Measurements from ENCODE around the gene DIRAS3. TPM values are rescaled to one million over a fixed set of nuclear protein-coding genes. Genes with fewer than 3 reads are reported as not detected.

The DIRAS3 gene
- polyA plus RNA-seq, 1 donor from 2014 or later = 8.0 TPM

DNA sequence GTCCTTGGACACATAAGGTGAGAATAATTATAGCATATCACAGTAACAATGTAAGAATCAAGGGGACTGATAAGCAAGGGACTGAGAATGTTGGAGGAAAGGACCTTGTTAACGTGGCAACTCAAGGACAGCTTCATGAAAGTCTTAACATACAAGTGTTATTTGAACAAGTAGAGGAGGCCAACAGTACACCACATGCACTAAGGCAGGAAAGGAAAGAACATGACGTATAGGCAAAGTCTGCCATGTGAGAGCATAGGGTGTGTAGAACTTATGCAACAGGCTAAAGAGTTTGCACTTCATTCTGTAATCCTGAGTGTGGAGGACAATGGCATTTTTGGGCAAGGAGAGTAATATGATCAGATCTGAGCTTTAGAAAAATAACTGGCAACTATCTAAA, 33.3 kb upstream of the DIRAS3 start:
- Histone ChIP-seq H3K27ac (ENCODE audit: low read length) (no peak overlapping the region), H3K9me2 (ENCODE audit: insufficient read depth, low read length) (no peaks in the 10 kb centered on the region), H2AFZ (ENCODE audit: low read depth, low read length) (no peak overlapping the region), H3K36me3 (ENCODE audit: insufficient read depth, low read length) (no peaks in the 10 kb centered on the region), H3K27me3 (ENCODE audit: insufficient read depth, low read depth, low read length) (no peaks in the 10 kb centered on the region), H3K9me3 (ENCODE audit: low read length) (no peaks in the 10 kb centered on the region), H4K20me1 (ENCODE audit: insufficient read depth) (no peaks in the 10 kb centered on the region), H3K4me3 (ENCODE audit: low read length) (no peak overlapping the region), H3K9ac (ENCODE audit: low read length) (no peak overlapping the region), H3K79me2 (replicated peaks; ENCODE audit: insufficient read depth, low read length) (no peaks in the 10 kb centered on the region), H3F3A (ENCODE audit: insufficient read depth, low read length, poor library complexity, severe bottlenecking) (no peaks in the 10 kb centered on the region), H3K4me2 (ENCODE audit: low read length) (no peak overlapping the region)
- no peak for TF ChIP-seq EP300 (conservative IDR thresholded peaks at IDR 0.05; ENCODE audit: poor library complexity, severe bottlenecking)
- TF ChIP-seq MXI1 (conservative IDR thresholded peaks at IDR 0.05; ENCODE audit: poor library complexity, severe bottlenecking) = no peak
- TF ChIP-seq TAF1 (IDR thresholded peaks at IDR 0.05; ENCODE audit: low read depth) = no peak
- TF ChIP-seq, protein P1, sequence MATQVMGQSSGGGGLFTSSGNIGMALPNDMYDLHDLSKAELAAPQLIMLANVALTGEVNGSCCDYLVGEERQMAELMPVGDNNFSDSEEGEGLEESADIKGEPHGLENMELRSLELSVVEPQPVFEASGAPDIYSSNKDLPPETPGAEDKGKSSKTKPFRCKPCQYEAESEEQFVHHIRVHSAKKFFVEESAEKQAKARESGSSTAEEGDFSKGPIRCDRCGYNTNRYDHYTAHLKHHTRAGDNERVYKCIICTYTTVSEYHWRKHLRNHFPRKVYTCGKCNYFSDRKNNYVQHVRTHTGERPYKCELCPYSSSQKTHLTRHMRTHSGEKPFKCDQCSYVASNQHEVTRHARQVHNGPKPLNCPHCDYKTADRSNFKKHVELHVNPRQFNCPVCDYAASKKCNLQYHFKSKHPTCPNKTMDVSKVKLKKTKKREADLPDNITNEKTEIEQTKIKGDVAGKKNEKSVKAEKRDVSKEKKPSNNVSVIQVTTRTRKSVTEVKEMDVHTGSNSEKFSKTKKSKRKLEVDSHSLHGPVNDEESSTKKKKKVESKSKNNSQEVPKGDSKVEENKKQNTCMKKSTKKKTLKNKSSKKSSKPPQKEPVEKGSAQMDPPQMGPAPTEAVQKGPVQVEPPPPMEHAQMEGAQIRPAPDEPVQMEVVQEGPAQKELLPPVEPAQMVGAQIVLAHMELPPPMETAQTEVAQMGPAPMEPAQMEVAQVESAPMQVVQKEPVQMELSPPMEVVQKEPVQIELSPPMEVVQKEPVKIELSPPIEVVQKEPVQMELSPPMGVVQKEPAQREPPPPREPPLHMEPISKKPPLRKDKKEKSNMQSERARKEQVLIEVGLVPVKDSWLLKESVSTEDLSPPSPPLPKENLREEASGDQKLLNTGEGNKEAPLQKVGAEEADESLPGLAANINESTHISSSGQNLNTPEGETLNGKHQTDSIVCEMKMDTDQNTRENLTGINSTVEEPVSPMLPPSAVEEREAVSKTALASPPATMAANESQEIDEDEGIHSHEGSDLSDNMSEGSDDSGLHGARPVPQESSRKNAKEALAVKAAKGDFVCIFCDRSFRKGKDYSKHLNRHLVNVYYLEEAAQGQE (IDR thresholded peaks at IDR 0.05; ENCODE audit: borderline replicate concordance) = no peak

DNA sequence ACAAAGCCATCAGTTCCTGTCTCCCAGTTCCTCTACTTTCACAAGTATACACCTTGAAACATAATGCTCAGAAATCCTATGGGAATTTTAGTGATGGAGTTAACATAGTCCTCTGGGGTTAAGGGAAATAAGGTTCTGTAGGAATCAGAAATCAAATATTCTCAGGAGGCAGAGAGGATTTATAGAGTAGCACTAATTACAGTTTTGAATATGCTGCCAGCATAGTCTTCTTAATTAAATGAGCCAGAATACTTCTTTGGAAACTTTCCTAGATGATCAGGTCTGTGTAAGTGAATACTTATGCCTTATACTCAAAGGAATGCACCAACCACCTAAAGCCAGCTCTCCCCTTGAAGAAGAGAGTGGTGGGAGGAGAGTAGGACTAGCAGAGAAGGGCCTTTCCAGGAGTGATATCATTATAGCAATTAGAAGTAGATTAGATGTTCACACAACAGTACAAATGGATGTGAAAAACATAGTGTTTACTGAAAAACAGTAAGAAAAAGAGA, 31.4 kb upstream of the DIRAS3 start:
- Histone ChIP-seq H3K9ac (ENCODE audit: low read length) (no peak overlapping the region), H4K20me1 (ENCODE audit: insufficient read depth) (no peaks in the 10 kb centered on the region), H3K4me2 (ENCODE audit: low read length) (no peak overlapping the region), H3K79me2 (replicated peaks; ENCODE audit: insufficient read depth, low read length) (no peaks in the 10 kb centered on the region), H3F3A (ENCODE audit: insufficient read depth, low read length, poor library complexity, severe bottlenecking) (no peaks in the 10 kb centered on the region), H3K27ac (ENCODE audit: low read length) (no peak overlapping the region), H3K9me3 (ENCODE audit: low read length) (no peaks in the 10 kb centered on the region), H3K27me3 (ENCODE audit: insufficient read depth, low read depth, low read length) (no peaks in the 10 kb centered on the region), H3K9me2 (ENCODE audit: insufficient read depth, low read length) (no peaks in the 10 kb centered on the region), H3K36me3 (ENCODE audit: insufficient read depth, low read length) (no peaks in the 10 kb centered on the region), H2AFZ (ENCODE audit: low read depth, low read length) (no peak overlapping the region), H3K4me3 (ENCODE audit: low read length) (no peak overlapping the region)
- no peak for TF ChIP-seq TAF1 (IDR thresholded peaks at IDR 0.05; ENCODE audit: low read depth)
- TF ChIP-seq RAD21 (conservative IDR thresholded peaks at IDR 0.05) = no peak
- no peak for TF ChIP-seq SMC3 (conservative IDR thresholded peaks at IDR 0.05; ENCODE audit: poor library complexity)
- no peak for TF ChIP-seq POLR2AphosphoS5 (IDR thresholded peaks at IDR 0.05)
- TF ChIP-seq, protein P1 (IDR thresholded peaks at IDR 0.05; ENCODE audit: borderline replicate concordance) = no peak
- no peak for TF ChIP-seq MXI1 (conservative IDR thresholded peaks at IDR 0.05; ENCODE audit: poor library complexity, severe bottlenecking)
- TF ChIP-seq, protein P2, sequence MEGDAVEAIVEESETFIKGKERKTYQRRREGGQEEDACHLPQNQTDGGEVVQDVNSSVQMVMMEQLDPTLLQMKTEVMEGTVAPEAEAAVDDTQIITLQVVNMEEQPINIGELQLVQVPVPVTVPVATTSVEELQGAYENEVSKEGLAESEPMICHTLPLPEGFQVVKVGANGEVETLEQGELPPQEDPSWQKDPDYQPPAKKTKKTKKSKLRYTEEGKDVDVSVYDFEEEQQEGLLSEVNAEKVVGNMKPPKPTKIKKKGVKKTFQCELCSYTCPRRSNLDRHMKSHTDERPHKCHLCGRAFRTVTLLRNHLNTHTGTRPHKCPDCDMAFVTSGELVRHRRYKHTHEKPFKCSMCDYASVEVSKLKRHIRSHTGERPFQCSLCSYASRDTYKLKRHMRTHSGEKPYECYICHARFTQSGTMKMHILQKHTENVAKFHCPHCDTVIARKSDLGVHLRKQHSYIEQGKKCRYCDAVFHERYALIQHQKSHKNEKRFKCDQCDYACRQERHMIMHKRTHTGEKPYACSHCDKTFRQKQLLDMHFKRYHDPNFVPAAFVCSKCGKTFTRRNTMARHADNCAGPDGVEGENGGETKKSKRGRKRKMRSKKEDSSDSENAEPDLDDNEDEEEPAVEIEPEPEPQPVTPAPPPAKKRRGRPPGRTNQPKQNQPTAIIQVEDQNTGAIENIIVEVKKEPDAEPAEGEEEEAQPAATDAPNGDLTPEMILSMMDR (IDR thresholded peaks at IDR 0.05; ENCODE audit: poor library complexity, severe bottlenecking) = no peak
- TF ChIP-seq EZH2 (IDR thresholded peaks at IDR 0.05; ENCODE audit: borderline replicate concordance, insufficient read depth, low read length, poor library complexity, severe bottlenecking) = no peak
- TF ChIP-seq EP300 (conservative IDR thresholded peaks at IDR 0.05; ENCODE audit: poor library complexity, severe bottlenecking) = no peak
